Fibroblast of skin of left biceps (primary cell): ENCODE data around the gene ITM2C.

Source experiments
- DNase-seq, 2 experiments: peaks; one replicate each; pipeline ENCODE4 v3.0.0-alpha.2; 2013; ENCODE audit warnings: low read depth in 2 of 2

The ITM2C gene

GRCh38 chr2:230864605-230865306 is at the start of gene ITM2C:
Gene ITM2C (plus strand): TSS chr2:230864942. CDS start chr2:230865026, 84 bp downstream.
- peak; percentile 40 to 41 for DNase-seq

GRCh38 chr2:230815088-230815487 is 49.7 kb upstream of the ITM2C start:
- no peak for DNase-seq

DNA sequence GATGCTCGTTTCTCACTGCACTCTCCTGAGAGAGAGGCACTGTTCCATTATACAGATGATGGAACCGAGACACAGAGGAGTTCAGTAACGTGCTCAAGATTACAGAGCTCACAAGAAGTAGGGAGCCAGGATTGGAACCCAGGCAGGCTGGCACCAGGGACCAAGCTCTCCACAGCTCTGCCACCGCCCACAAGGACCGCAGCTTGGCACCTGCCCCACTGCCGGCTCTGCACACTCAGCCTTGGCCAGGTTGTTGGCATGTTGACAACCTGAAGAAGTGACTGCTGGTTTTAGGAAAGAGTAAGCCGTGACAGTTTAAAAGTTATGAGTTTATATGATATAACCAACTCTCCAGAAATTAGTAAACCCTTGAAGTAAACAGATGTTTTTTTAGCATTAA is 48.0 kb upstream of the ITM2C start:
- DNase-seq: no peak

GRCh38 chr2:230819433-230819832 is 45.3 kb upstream of the ITM2C start:
- DNase-seq: no peak

DNA sequence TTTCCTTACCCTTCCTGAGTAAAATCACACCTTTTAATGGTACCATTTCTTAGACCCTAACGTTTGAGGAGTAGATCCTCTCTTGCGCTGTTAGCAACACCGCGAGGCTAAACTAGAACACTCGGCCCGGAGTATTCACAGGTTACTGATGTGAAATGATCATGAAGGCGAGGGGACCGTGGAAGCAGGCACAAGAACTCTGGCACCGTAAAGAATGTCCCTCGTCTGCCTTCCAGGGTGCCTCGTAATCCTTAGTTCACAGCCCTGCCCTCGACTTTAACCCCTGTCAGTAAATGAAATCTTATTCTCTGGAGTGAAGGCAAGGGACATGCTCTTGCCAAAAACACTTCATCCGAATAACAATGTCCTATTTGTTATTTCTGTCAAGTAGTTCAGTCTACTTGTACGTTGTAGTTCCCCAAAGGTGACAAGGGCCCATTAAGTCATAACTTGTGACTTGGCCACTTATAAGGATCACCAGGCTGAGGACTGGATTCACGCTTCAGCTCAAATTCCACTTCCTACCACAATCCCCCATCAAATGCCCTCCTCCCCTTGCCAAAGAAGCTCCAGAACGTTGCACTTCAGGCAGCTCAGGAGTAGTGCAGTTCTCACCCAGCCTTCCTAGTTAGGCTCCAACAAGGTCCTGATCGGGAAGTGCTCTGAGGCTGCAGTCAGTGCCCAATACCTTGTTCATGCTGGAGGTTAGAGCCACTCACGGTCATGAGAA is 43.3 kb upstream of the ITM2C start:
- DNase-seq: no peak

DNA sequence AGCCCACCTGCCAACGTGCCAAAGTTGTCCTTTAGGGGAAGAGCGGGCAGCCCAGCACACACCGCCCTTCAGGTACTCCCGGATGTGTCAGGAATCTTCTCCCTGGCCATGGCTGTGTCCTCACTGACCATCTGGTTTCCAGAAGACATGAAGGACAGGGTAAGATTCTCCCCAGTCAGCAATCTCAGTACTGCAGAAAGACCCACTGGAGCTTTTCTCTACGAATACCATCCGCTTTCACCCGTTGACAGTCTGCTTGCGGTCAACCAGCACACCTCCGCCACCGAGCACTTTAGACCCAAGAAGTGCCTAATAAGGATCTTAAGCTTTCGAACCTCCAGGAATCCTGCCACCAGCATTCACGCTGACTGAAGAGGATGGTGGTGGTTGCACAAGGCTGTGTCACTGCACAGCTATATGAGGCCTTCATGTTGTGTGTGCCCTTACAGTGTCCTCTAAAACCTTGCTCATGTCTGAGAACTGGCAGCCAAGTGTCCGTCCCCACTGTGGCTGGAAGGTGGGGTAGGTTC is 42.7 kb upstream of the ITM2C start:
- DNase-seq: no peak

- no peak for DNase-seq
Measured at GRCh38 chr2:230823264-230823964, 41.3 kb upstream of the ITM2C start.

DNA sequence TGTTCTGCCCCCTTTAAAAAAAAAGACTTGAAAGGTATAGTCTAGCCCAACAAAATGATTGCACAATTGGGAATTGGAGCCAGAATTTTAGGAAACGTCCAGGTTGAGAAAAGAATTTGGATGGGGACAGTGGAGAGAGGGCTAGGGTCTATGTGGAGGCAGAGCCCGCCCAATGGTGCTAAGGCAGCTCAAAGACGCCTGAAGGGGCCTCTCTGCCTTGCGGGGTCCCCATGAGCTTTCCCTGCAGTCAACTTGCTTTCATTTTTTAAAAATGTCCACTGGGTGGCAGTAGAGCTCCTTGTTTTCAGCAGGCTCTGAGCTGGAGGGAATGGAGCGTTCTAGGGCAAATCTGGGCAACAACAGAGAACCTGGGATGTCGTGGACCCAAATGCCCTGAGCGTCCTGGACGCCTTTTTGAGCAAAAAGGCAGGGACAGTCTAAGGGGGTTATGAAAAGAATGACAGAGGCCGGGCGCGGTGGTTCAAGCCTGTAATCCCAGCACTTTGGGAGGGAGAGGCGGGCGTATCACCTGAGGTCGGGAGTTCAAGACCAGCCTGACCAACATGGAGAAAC is 40.2 kb upstream of the ITM2C start:
- DNase-seq: peak; percentile 54 to 56

DNA sequence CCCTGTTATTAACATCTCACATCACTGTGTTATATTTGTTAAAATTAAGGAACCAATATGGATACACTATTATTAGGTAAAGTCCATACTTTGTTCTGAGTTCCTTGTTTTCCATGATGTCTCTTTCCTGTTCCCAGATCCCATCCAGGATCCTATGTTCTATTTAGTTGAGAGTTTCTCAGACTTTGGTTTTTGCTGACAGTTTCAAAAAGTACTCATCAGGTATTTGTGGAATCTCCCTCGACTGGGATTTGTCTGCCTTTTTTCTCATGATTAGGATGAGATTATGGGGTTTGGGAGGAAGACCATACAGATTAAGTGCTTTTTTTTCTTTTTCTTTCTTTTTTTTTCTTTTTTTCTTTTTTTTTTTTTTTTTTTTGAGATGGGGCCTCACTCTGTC is 39.4 kb upstream of the ITM2C start:
- DNase-seq: no peak

- no peak for DNase-seq
Measured at GRCh38 chr2:230827774-230828271, 36.9 kb upstream of the ITM2C start.

GRCh38 chr2:230828272-230828961 is 36.3 kb upstream of the ITM2C start:
- DNase-seq: no peak

- DNase-seq: no peak
Measured at GRCh38 chr2:230829293-230829692, 35.4 kb upstream of the ITM2C start.

DNA sequence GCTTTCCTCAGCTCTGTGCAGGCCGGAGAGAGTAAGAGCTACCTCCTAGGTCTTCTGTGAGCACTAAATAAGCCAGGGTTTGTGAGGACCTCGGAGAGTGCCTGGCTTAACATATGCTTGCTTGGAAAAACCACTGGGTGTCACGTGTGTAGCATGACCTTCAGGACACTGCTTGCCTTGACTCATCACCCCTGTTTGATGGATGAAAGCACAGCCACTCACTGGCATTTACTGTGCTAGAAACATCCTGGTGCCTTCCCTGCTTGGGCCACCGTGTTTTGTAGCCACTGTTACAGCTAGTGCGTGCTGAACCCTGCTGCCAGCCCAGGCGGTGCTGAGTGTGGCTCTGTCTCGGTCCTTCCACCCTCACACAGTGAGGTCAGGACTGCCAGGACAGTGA is 34.8 kb upstream of the ITM2C start:
- DNase-seq: no peak

DNA sequence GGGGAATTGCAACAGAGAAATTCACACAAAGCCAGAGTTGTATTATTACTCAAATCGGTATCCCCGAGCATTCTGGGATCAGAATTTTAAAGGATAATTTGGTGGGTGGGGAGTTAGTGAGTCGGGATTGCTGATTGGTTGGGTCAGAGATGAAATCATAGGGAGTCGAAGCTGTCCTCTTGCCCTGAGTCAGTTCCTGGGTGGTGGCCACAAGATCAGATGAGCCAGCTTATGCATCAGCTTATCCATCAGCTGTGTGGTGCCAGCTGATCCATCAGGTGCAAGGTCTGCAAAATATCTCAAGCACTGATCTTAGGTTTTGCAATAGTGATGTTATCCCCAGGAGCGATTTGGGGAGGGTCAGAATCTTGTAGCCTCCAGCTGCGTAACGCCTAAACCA is 34.3 kb upstream of the ITM2C start:
- DNase-seq: no peak

DNA sequence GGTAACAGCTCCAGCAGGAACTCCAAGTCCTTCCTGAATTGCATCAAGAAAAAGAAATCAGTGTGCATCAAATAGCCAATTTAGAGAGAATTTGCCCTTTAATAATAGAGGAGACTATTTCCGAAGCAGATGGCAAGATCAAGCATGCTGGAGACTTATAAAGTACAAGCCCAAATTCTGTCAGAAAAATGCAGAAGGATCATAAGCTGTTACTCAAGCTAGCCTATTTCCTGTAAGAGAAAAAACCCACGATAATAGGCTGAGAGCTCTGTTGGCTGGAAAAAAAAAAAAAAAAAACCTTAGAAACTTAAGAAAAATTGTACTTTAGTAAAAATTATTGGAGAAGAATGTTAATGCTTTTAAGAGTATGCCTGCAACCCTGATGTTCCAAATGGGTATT is 24.4 kb upstream of the ITM2C start:
- DNase-seq: no peak

GRCh38 chr2:230842473-230842872 is 22.3 kb upstream of the ITM2C start:
- DNase-seq: no peak

- DNase-seq: no peak
Measured at GRCh38 chr2:230843132-230843531, 21.6 kb upstream of the ITM2C start.

DNA sequence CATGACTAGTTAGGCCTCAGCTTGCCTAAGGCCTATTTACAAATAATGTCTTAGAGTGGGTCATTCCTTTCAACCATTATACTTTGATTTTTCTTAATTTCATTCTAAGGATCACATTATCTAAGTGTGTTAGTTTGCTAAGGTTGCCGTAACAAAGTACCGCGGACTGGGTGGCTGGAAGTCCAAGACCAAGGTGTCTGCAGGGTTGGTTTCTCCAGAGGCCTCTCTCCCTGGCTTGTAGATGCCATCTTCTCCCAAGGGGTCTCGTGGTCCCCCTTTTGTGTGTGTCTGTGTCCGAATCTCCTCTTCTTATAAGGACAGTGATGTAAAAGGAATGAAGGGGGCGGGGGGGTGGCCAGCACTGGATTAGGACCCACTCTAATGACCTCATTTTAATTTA is 18.4 kb upstream of the ITM2C start:
- DNase-seq: no peak

- peak; percentile 48 to 58 for DNase-seq
Measured at GRCh38 chr2:230847883-230848388, 16.8 kb upstream of the ITM2C start.

- DNase-seq: no peak
Measured at GRCh38 chr2:230849633-230850357, 14.9 kb upstream of the ITM2C start.

- no peak for DNase-seq
Measured at GRCh38 chr2:230850358-230850658, 14.4 kb upstream of the ITM2C start.
